WTC11 (cell line): ENCODE data around the gene CSNK2A1. TPM values are rescaled to one million over a fixed set of nuclear protein-coding genes. Genes with fewer than 3 reads are reported as not detected.
A peak's percentile ranks its signal among the peaks of the same experiment; 100 is the strongest.
"Not testable (repeated sequence)": the region's sequence is repeated elsewhere in the genome, so short reads cannot be mapped to it uniquely, and the experiment has no call there.

ENCODE experiments used
- ATAC-seq: fragments of 200-7000 bp; cut with Tn5 transposase; 2 replicates; pipeline ENCODE4 v1.10.0; 2021; ENCODE audit warnings: mild to moderate bottlenecking, moderate library complexity
- CTCF ChIA-PET: fragments of 300-600 bp; sonication (Branson Sonifier 250); formaldehyde crosslinking; loops from one replicate; lab custom pipeline; 2021; ENCODE audit warnings: antibody characterized with exemption; lab: Charles Lee
- POLR2A ChIA-PET: fragments of 350-600 bp; sonication (Branson Sonifier 250); formaldehyde crosslinking; loops from one replicate; lab custom pipeline; 2021; ENCODE audit warnings: antibody characterized with exemption; lab: Charles Lee
- DNase-seq: peaks from one replicate; pipeline ENCODE4 v3.0.0; 2021; ENCODE audit warnings: low spot score
- H3K27ac Mint-ChIP-seq: 2 replicates; pipeline ENCODE4 v1.8.0; 2021; ENCODE audit warnings: mixed read lengths
- H3K27me3 Mint-ChIP-seq: 2 replicates; pipeline ENCODE4 v1.8.0; 2021; ENCODE audit warnings: low read depth, mild to moderate bottlenecking, moderate library complexity, mixed read lengths
- H3K36me3 Mint-ChIP-seq: 2 replicates; pipeline ENCODE4 v1.8.0; 2021; ENCODE audit warnings: mixed read lengths
- H3K4me1 Mint-ChIP-seq: 2 replicates; pipeline ENCODE4 v1.8.0; 2022; ENCODE audit warnings: mixed read lengths
- H3K4me3 Mint-ChIP-seq: 2 replicates; pipeline ENCODE4 v1.8.0; 2021; ENCODE audit warnings: mild to moderate bottlenecking, moderate library complexity, mixed read lengths
- H3K9me3 Mint-ChIP-seq: 2 replicates; pipeline ENCODE4 v1.8.0; 2021; ENCODE audit warnings: mixed read lengths
- ATF6 ChIP-seq: sonication (generic); formaldehyde crosslinking; IDR thresholded peaks from 2 replicates; pipeline ENCODE4 v1.8.1; 2023; ENCODE audit warnings: mild to moderate bottlenecking, missing genetic modification reagents
- CBFB ChIP-seq: sonication (generic); formaldehyde crosslinking; IDR thresholded peaks from 2 replicates; pipeline ENCODE4 v1.8.1; 2022; ENCODE audit warnings: mild to moderate bottlenecking, low read depth, missing genetic modification reagents
- E2F1 ChIP-seq: sonication (generic); formaldehyde crosslinking; IDR thresholded peaks from 2 replicates; pipeline ENCODE4 v1.8.0; 2022; ENCODE audit warnings: mild to moderate bottlenecking, missing genetic modification reagents
- GRHL2 ChIP-seq: fragments of 250-450 bp; sonication (Bioruptor Pico); IDR thresholded peaks from 2 replicates; pipeline ENCODE4 v1.8.0; 2022; ENCODE audit warnings: mild to moderate bottlenecking, moderate library complexity; ENCODE audit not compliant: insufficient replicate concordance, severe bottlenecking
- GTF2I ChIP-seq: fragments of 250-450 bp; sonication (Bioruptor Pico); conservative IDR thresholded peaks from 2 replicates; pipeline ENCODE4 v1.4.0; 2021; ENCODE audit warnings: mild to moderate bottlenecking
- IRF1 ChIP-seq: sonication (generic); formaldehyde crosslinking; IDR thresholded peaks from 2 replicates; pipeline ENCODE4 v1.8.0; 2023; ENCODE audit warnings: missing genetic modification reagents
- JAZF1 ChIP-seq: fragments of 250-450 bp; sonication (Bioruptor Pico); IDR thresholded peaks from 2 replicates; pipeline ENCODE4 v1.9.0; 2021; ENCODE audit warnings: moderate library complexity, mild to moderate bottlenecking, inconsistent platforms
- KAT7 ChIP-seq: sonication (generic); formaldehyde crosslinking; IDR thresholded peaks from 2 replicates; pipeline ENCODE4 v1.8.1; 2023; ENCODE audit warnings: missing genetic modification reagents, mild to moderate bottlenecking, borderline replicate concordance
- MLX ChIP-seq: sonication (generic); formaldehyde crosslinking; IDR thresholded peaks from 2 replicates; pipeline ENCODE4 v1.8.1; 2023; ENCODE audit warnings: mild to moderate bottlenecking, missing genetic modification reagents, moderate library complexity
- SOX15 ChIP-seq: fragments of 250-450 bp; sonication (Bioruptor Pico); IDR thresholded peaks from 2 replicates; pipeline ENCODE4 v1.9.0; 2021; ENCODE audit warnings: mild to moderate bottlenecking
- TEAD1 ChIP-seq: sonication (generic); formaldehyde crosslinking; IDR thresholded peaks from 2 replicates; pipeline ENCODE4 v1.8.0; 2022; ENCODE audit warnings: mild to moderate bottlenecking, missing genetic modification reagents
- USF2 ChIP-seq: sonication (generic); formaldehyde crosslinking; IDR thresholded peaks from 2 replicates; pipeline ENCODE4 v1.8.1; 2023; ENCODE audit warnings: mild to moderate bottlenecking, missing genetic modification reagents, moderate library complexity
- ZNF281 ChIP-seq: sonication (generic); formaldehyde crosslinking; IDR thresholded peaks from 2 replicates; pipeline ENCODE4 v1.8.0; 2023; ENCODE audit warnings: mild to moderate bottlenecking, missing genetic modification reagents
- ZNF396 ChIP-seq: fragments of 250-450 bp; sonication (Bioruptor Pico); IDR thresholded peaks from 2 replicates; pipeline ENCODE4 v1.8.0; 2021; ENCODE audit warnings: mild to moderate bottlenecking, moderate library complexity, borderline replicate concordance
- ZNF423 ChIP-seq: fragments of 250-450 bp; sonication (Bioruptor Pico); IDR thresholded peaks from 2 replicates; pipeline ENCODE4 v2.1.2; 2022; ENCODE audit warnings: mild to moderate bottlenecking, moderate library complexity
- total RNA-seq: library from RNA; stranded (reverse); gene quantifications from 3 replicates; pipeline ENCODE4 v1.2.3, GENCODE V29; 2021

CSNK2A1 gene
- total RNA-seq, 1 experiment from 2014 or later, result 235 TPM

- TF ChIP-seq ATF6 (CRISPR knock-in tag) (no peak), GRHL2 (CRISPR knock-in tag) (no peak), USF2 (peak; percentile 90), JAZF1 (no peak), ZNF281 (no peak), E2F1 (CRISPR knock-in tag) (no peak)
These were observed 40.8 kb upstream of the CSNK2A1 start (continued) for GRCh38 chr20:584161-584970.

GRCh38 chr20:582204-582603 lies 38.6 kb upstream of the CSNK2A1 start:
- no peak for ATAC-seq
- no peaks in the 10 kb centered on the region for H3K36me3 Mint-ChIP-seq
- ChIA-PET CTCF (interaction anchor here (0.7 kb wide), 1 partner anchor 20 kb away, joined by 4 read pairs; no protein-coding TSS in a partner anchor), POLR2A (no interaction called here)
- no peak for DNase-seq
- 0 out of 2 replicates have a peak, but pooled peaks cover 3% of the 10 kb centered on the region for H3K9me3 Mint-ChIP-seq
- TF ChIP-seq GTF2I, result no peak
- no peak for TF ChIP-seq E2F1 (CRISPR knock-in tag)
- TF ChIP-seq MLX, result no peak
- TF ChIP-seq ZNF423 (CRISPR knock-in tag), result no peak
- TF ChIP-seq KAT7, result no peak
- TF ChIP-seq TEAD1, result no peak
- TF ChIP-seq SOX15 (CRISPR knock-in tag), result no peak
- no peak for TF ChIP-seq IRF1
- TF ChIP-seq ZNF396, result no peak
- no peak for TF ChIP-seq CBFB (CRISPR knock-in tag)
- peak overlapping the region; percentile 76; the same call in 1 of the 2 replicates for H3K27ac Mint-ChIP-seq
- peaks cover 7% of the 10 kb centered on the region for H3K4me1 Mint-ChIP-seq
- H3K4me3 Mint-ChIP-seq, result no peak overlapping the region
- H3K27me3 Mint-ChIP-seq, result no peaks in the 10 kb centered on the region

GRCh38 chr20:578940-579690 lies 35.5 kb upstream of the CSNK2A1 start:
- POLR2A ChIA-PET, H3K27ac Mint-ChIP-seq, H3K9me3 Mint-ChIP-seq, DNase-seq, ATAC-seq, H3K36me3 Mint-ChIP-seq, H3K27me3 Mint-ChIP-seq, H3K4me3 Mint-ChIP-seq: not testable (repeated sequence)
- CTCF ChIA-PET, result interaction anchor here (2.0 kb wide), 1 partner anchor 66 kb away, joined by 26 read pairs; no protein-coding TSS in a partner anchor
- H3K4me1 Mint-ChIP-seq, result peaks cover 26% of the 10 kb centered on the region
